H9 (cell line): ENCODE measurements around the gene EIF2S2. TPM values are rescaled to one million over a fixed set of nuclear protein-coding genes. Genes with fewer than 3 reads are reported as not detected.

Experiments
- DNase-seq: peaks from one replicate; pipeline ENCODE4 v3.0.0-alpha.2; 2017
- H2AFZ ChIP-seq: one replicate; pipeline ENCODE4 v1.6.1; 2013; ENCODE audit warnings: mild to moderate bottlenecking, low read length, control low read depth, moderate library complexity
- H2AK5ac ChIP-seq: 2 replicates; pipeline ENCODE4 v1.6.1; 2013; ENCODE audit warnings: low read length, control low read depth, mixed read lengths; ENCODE audit not compliant: insufficient read length
- H2BK120ac ChIP-seq: one replicate; pipeline ENCODE4 v1.6.1; 2013; ENCODE audit warnings: low read depth, mild to moderate bottlenecking, low read length, control low read depth, inconsistent platforms; ENCODE audit not compliant: poor library complexity, severe bottlenecking
- H2BK12ac ChIP-seq: 2 replicates; pipeline ENCODE4 v1.6.1; 2013; ENCODE audit warnings: low read length, control low read depth, mixed read lengths, low read depth; ENCODE audit not compliant: insufficient read length
- H2BK15ac ChIP-seq: 2 replicates; pipeline ENCODE4 v1.6.1; 2013; ENCODE audit warnings: low read depth, low read length, control low read depth
- H2BK20ac ChIP-seq: one replicate; pipeline ENCODE4 v1.6.1; 2013; ENCODE audit warnings: low read depth, mild to moderate bottlenecking, low read length, control low read depth, inconsistent platforms; ENCODE audit not compliant: poor library complexity, severe bottlenecking
- H2BK5ac ChIP-seq: 2 replicates; pipeline ENCODE4 v1.6.1; 2013; ENCODE audit warnings: low read length, control low read depth, mixed read lengths; ENCODE audit not compliant: insufficient read length
- H3K14ac ChIP-seq: 2 replicates; pipeline ENCODE4 v1.6.1; 2013; ENCODE audit warnings: low read length, control low read depth; ENCODE audit not compliant: insufficient read depth
- H3K18ac ChIP-seq: 2 replicates; pipeline ENCODE4 v1.6.1; 2013; ENCODE audit warnings: low read depth, mild to moderate bottlenecking, mixed read lengths, low read length, control low read depth; ENCODE audit not compliant: insufficient read length
- H3K23ac ChIP-seq: 2 replicates; pipeline ENCODE4 v1.6.1; 2013; ENCODE audit warnings: low read length, control low read depth, mixed read lengths, low read depth; ENCODE audit not compliant: insufficient read length
- H3K23me2 ChIP-seq: 2 replicates; pipeline ENCODE4 v1.6.1; 2013; ENCODE audit warnings: low read depth, mild to moderate bottlenecking, mixed read lengths, low read length, control low read depth; ENCODE audit not compliant: insufficient read length, poor library complexity, severe bottlenecking
- H3K27ac ChIP-seq: 2 replicates; pipeline ENCODE4 v1.5.1; 2013; ENCODE audit warnings: low read length, control low read depth, mixed read lengths, low read depth; ENCODE audit not compliant: insufficient read length
- H3K27me3 ChIP-seq: 2 replicates; pipeline ENCODE4 v1.6.1; 2013; ENCODE audit warnings: low read length, control low read depth, inconsistent platforms; ENCODE audit not compliant: insufficient read depth
- H3K4ac ChIP-seq: 2 replicates; pipeline ENCODE4 v1.6.1; 2013; ENCODE audit warnings: low read depth, mild to moderate bottlenecking, control low read depth, inconsistent platforms, low read length, moderate library complexity
- H3K4me1 ChIP-seq: 2 replicates; pipeline ENCODE4 v1.6.1; 2013; ENCODE audit warnings: low read length, control low read depth, inconsistent platforms; ENCODE audit not compliant: insufficient read depth
- H3K4me2 ChIP-seq: 2 replicates; pipeline ENCODE4 v1.6.1; 2013; ENCODE audit warnings: low read length, control low read depth, mixed read lengths; ENCODE audit not compliant: insufficient read length, insufficient read depth
- H3K56ac ChIP-seq: 2 replicates; pipeline ENCODE4 v1.6.1; 2013; ENCODE audit warnings: low read depth, mild to moderate bottlenecking, mixed read lengths, low read length, control low read depth; ENCODE audit not compliant: insufficient read length
- H3K79me1 ChIP-seq: 2 replicates; pipeline ENCODE4 v1.6.1; 2013; ENCODE audit warnings: low read depth, mild to moderate bottlenecking, moderate library complexity, low read length, control low read depth, inconsistent platforms; ENCODE audit not compliant: insufficient read depth, poor library complexity, severe bottlenecking
- H3K79me2 ChIP-seq: 2 replicates; pipeline ENCODE4 v1.6.1; 2013; ENCODE audit warnings: low read length, control low read depth, inconsistent platforms; ENCODE audit not compliant: insufficient read depth
- H3K9ac ChIP-seq: 2 replicates; pipeline ENCODE4 v1.6.1; 2013; ENCODE audit warnings: low read length, control low read depth, mixed read lengths; ENCODE audit not compliant: insufficient read length; ENCODE audit errors: extremely low read depth
- H3K9me3 ChIP-seq: one replicate; pipeline ENCODE4 v1.6.1; 2013; ENCODE audit warnings: low read depth, low read length, inconsistent platforms; ENCODE audit not compliant: control insufficient read depth
- H3T11ph ChIP-seq: one replicate; pipeline ENCODE4 v1.6.1; 2013; ENCODE audit warnings: mild to moderate bottlenecking, low read length, control low read depth, inconsistent platforms
- H4K20me1 ChIP-seq: one replicate; pipeline ENCODE4 v1.6.1; 2013; ENCODE audit not compliant: control insufficient read depth, insufficient read length, insufficient read depth
- H4K5ac ChIP-seq: 2 replicates; pipeline ENCODE4 v1.6.1; 2013; ENCODE audit warnings: low read depth, mild to moderate bottlenecking, mixed read lengths, low read length, control low read depth; ENCODE audit not compliant: insufficient read length
- H4K8ac ChIP-seq: replicated peaks from 2 replicates; pipeline ENCODE4 v1.6.1; 2013; ENCODE audit warnings: low read length, control low read depth, mixed read lengths, low read depth; ENCODE audit not compliant: insufficient read length
- H4K91ac ChIP-seq: 2 replicates; pipeline ENCODE4 v1.6.1; 2013; ENCODE audit warnings: low read depth, mild to moderate bottlenecking, moderate library complexity, mixed read lengths, low read length, control low read depth; ENCODE audit not compliant: insufficient read length
- H3K27ac Mint-ChIP-seq, 3 experiments: 2 replicates in 2 of 3; 3 replicates in 1 of 3; pipeline ENCODE4 v1.8.0; 2020 to 2021; ENCODE audit warnings: mixed read lengths in 3 of 3, mild to moderate bottlenecking in 1 of 3, moderate library complexity in 1 of 3
- H3K27me3 Mint-ChIP-seq: 2 replicates; pipeline ENCODE4 v1.8.0; 2021; ENCODE audit warnings: low read depth, mild to moderate bottlenecking, moderate library complexity, mixed read lengths
- H3K36me3 Mint-ChIP-seq, 3 experiments: 2 replicates in 2 of 3; 3 replicates in 1 of 3; pipeline ENCODE4 v1.8.0; 2020 to 2021; ENCODE audit warnings: low read depth in 3 of 3, mixed read lengths in 3 of 3; ENCODE audit not compliant: insufficient read depth in 1 of 3
- H3K4me1 Mint-ChIP-seq, 2 experiments: 2 replicates each; pipeline ENCODE4 v1.8.0; 2020; ENCODE audit warnings: mixed read lengths in 2 of 2
- H3K4me3 Mint-ChIP-seq, 2 experiments: 2 replicates in 1 of 2; 3 replicates in 1 of 2; pipeline ENCODE4 v1.8.0; 2020 to 2021; ENCODE audit warnings: mild to moderate bottlenecking in 2 of 2, mixed read lengths in 2 of 2, moderate library complexity in 1 of 2
- H3K9me3 Mint-ChIP-seq, 2 experiments: 2 replicates in 1 of 2; 3 replicates in 1 of 2; pipeline ENCODE4 v1.8.0; 2020; ENCODE audit warnings: mild to moderate bottlenecking in 2 of 2, mixed read lengths in 2 of 2, moderate library complexity in 1 of 2
- CTCF ChIP-seq: fragments of 200-600 bp; sonication (generic); conservative IDR thresholded peaks from 3 replicates; pipeline ENCODE4 v1.8.0; 2021; ENCODE audit warnings: antibody characterized with exemption, mild to moderate bottlenecking
- WGBS: extraction: QIAGEN DNeasy Blood & Tissue Kit; methylation state at CpG from one replicate; pipeline ENCODE4 v1.1.7; 2013; ENCODE audit warnings: missing lambda C conversion rate, low lambda C conversion rate, mixed read lengths; ENCODE audit not compliant: insufficient read length; ENCODE audit errors: extremely low coverage; 5-methylcytosine and 5-hydroxymethylcytosine counted together
- total RNA-seq: library from RNA; stranded (reverse); gene quantifications from 2 replicates; pipeline ENCODE4 v1.2.1, GENCODE V29; 2021

The EIF2S2 gene
- total RNA-seq, 1 experiment from 2014 or later = 188 TPM

GRCh38 chr20:34124469-34125249, 12.6 kb upstream of the EIF2S2 start:
- H3K79me1 ChIP-seq = no peaks in the 10 kb centered on the region
- H3T11ph ChIP-seq = no peak overlapping the region
- H2BK15ac ChIP-seq = no peak overlapping the region
- no peak overlapping the region for H4K8ac ChIP-seq
- H3K4me2 ChIP-seq = no peak overlapping the region
- no peaks in the 10 kb centered on the region for H3K27me3 ChIP-seq
- no peak overlapping the region for H3K23ac ChIP-seq
- H2AK5ac ChIP-seq = no peak overlapping the region
- Mint-ChIP-seq H3K9me3 (peaks cover 0 to 9% of the 10 kb centered on the region in 2 experiments; a peak in 2 of 5 replicates), H3K36me3 (no peaks in the 10 kb centered on the region; a peak in 1 of 7 replicates), H3K4me1 (peaks cover 2 to 3% of the 10 kb centered on the region in 2 experiments; a peak in 3 of 4 replicates), H3K4me3 (no peak overlapping the region), H3K27ac (no peak overlapping the region), H3K27me3 (peaks cover 33% of the 10 kb centered on the region)
- no peak overlapping the region for H2BK120ac ChIP-seq
- H3K79me2 ChIP-seq = no peaks in the 10 kb centered on the region
- no peak overlapping the region for H3K18ac ChIP-seq
- no peak for TF ChIP-seq CTCF
- no peak overlapping the region for H3K4ac ChIP-seq
- no peaks in the 10 kb centered on the region for H3K23me2 ChIP-seq
- H2BK12ac ChIP-seq = no peak overlapping the region
- no peak overlapping the region for H2AFZ ChIP-seq
- no peaks in the 10 kb centered on the region for H4K20me1 ChIP-seq
- H4K91ac ChIP-seq = no peak overlapping the region
- H3K14ac ChIP-seq = no peak overlapping the region
- no peaks in the 10 kb centered on the region for H3K4me1 ChIP-seq
- no peak overlapping the region for H2BK5ac ChIP-seq
- H3K9me3 ChIP-seq = no peaks in the 10 kb centered on the region
- no peak overlapping the region for H3K56ac ChIP-seq
- H3K27ac ChIP-seq = no peak overlapping the region
- no peak for DNase-seq
- no peak overlapping the region for H4K5ac ChIP-seq
- no peak overlapping the region for H2BK20ac ChIP-seq
- WGBS = no CpG with 5 or more reads among the region's 2 CpGs
- H3K9ac ChIP-seq = no peak overlapping the region
